H1 (cell line): ENCODE results near the gene KLHL36. TPM values are rescaled to one million over a fixed set of nuclear protein-coding genes. Genes with fewer than 3 reads are reported as not detected.

ENCODE experiments used
- CTCF ChIA-PET: fragments of 300-600 bp; sonication (Branson Sonifier 250); formaldehyde crosslinking; loops from one replicate; lab custom pipeline; 2021; ENCODE audit not compliant: partially characterized antibody; lab: Charles Lee
- POLR2A ChIA-PET: fragments of 300-600 bp; sonication (Branson Sonifier 250); formaldehyde crosslinking; loops from one replicate; lab custom pipeline; 2021; ENCODE audit warnings: inconsistent platforms; ENCODE audit not compliant: partially characterized antibody; lab: Charles Lee
- DNase-seq, 2 experiments: peaks; one replicate each; pipeline versions ENCODE4 v3.0.0 to v3.0.0-alpha.2; 2010 to 2022; ENCODE audit warnings: low spot score in 2 of 2, low read depth in 1 of 2, mixed read lengths in 1 of 2
- FAIRE-seq: peaks from 2 replicates; lab custom pipeline; 2011; peaks lifted over from hg19 to GRCh38; lab: Jason Lieb, UNC
- H2AFZ ChIP-seq: 2 replicates; pipeline ENCODE4 v1.8.1; 2012; ENCODE audit warnings: low read length, inconsistent platforms
- H2AK5ac ChIP-seq: 2 replicates; pipeline ENCODE4 v1.6.1; 2013; ENCODE audit warnings: low read depth, low read length
- H2BK120ac ChIP-seq: replicated peaks from 2 replicates; pipeline ENCODE3; 2013; ENCODE audit warnings: low read depth, low read length, inconsistent platforms
- H2BK12ac ChIP-seq: 2 replicates; pipeline ENCODE4 v1.6.1; 2013; ENCODE audit warnings: low read depth, low read length
- H2BK15ac ChIP-seq: 2 replicates; pipeline ENCODE4 v1.6.1; 2013; ENCODE audit warnings: low read length
- H2BK20ac ChIP-seq: 2 replicates; pipeline ENCODE4 v1.6.1; 2013; ENCODE audit warnings: low read length
- H2BK5ac ChIP-seq: 2 replicates; pipeline ENCODE4 v1.6.1; 2013; ENCODE audit warnings: low read depth, low read length
- H3K14ac ChIP-seq: 2 replicates; pipeline ENCODE4 v1.6.1; 2013; ENCODE audit warnings: inconsistent platforms; ENCODE audit not compliant: insufficient read length
- H3K18ac ChIP-seq: 2 replicates; pipeline ENCODE4 v1.6.1; 2013; ENCODE audit warnings: low read length; ENCODE audit errors: extremely low read depth
- H3K23ac ChIP-seq: 2 replicates; pipeline ENCODE4 v1.6.1; 2013; ENCODE audit warnings: inconsistent platforms; ENCODE audit not compliant: insufficient read length
- H3K23me2 ChIP-seq: 2 replicates; pipeline ENCODE4 v1.6.1; 2013; ENCODE audit warnings: low read depth, low read length
- H3K27ac ChIP-seq: 2 replicates; pipeline ENCODE4 v1.6.1; 2011; ENCODE audit warnings: low read depth, low read length, inconsistent platforms
- H3K27me3 ChIP-seq, 4 experiments: replicated peaks in 1 of 4; 1 replicate in 1 of 4; 2 replicates in 3 of 4; pipeline versions ENCODE4 v1.6.1 to v1.8.1; 2011 to 2013; ENCODE audit warnings: low read length in 3 of 4, mild to moderate bottlenecking in 3 of 4, inconsistent platforms in 2 of 4, mixed read lengths in 2 of 4, moderate library complexity in 1 of 4; ENCODE audit not compliant: control insufficient read depth in 3 of 4, insufficient read depth in 3 of 4; ENCODE audit errors: extremely low read depth in 1 of 4
- H3K36me3 ChIP-seq, 4 experiments: 2 replicates each; pipeline versions ENCODE4 v1.6.1 to v1.8.1; 2011 to 2013; ENCODE audit warnings: mild to moderate bottlenecking in 4 of 4, low read length in 3 of 4, moderate library complexity in 2 of 4, control low read depth in 1 of 4, inconsistent platforms in 1 of 4; ENCODE audit not compliant: insufficient read depth in 4 of 4, control insufficient read depth in 2 of 4
- H3K4ac ChIP-seq: replicated peaks from 2 replicates; pipeline ENCODE3; 2013; ENCODE audit warnings: low read length, low read depth, mixed read lengths, inconsistent platforms; ENCODE audit not compliant: insufficient read length
- H3K4me1 ChIP-seq, 4 experiments: replicated peaks in 1 of 4; 1 replicate in 1 of 4; 2 replicates in 3 of 4; pipeline versions ENCODE4 v1.6.1 to v1.8.1; 2011 to 2013; ENCODE audit warnings: low read length in 3 of 4, inconsistent platforms in 2 of 4, mixed read lengths in 1 of 4; ENCODE audit not compliant: insufficient read depth in 4 of 4, control insufficient read depth in 3 of 4
- H3K4me2 ChIP-seq, 2 experiments: 2 replicates each; pipeline versions ENCODE4 v1.6.1 to v1.8.1; 2011 to 2013; ENCODE audit warnings: low read depth in 2 of 2, low read length in 2 of 2, control low read depth in 1 of 2, inconsistent platforms in 1 of 2, mild to moderate bottlenecking in 1 of 2; ENCODE audit not compliant: insufficient read depth in 1 of 2
- H3K4me3 ChIP-seq, 4 experiments: fragments of 200-600, 300-600 bp in 1 of 4; sonication (generic), shearing (Covaris generic), sonication (Bioruptor Twin) in 1 of 4; 2 replicates each; pipeline versions ENCODE4 v1.5.1 to v1.8.1; 2011 to 2016; ENCODE audit warnings: low read length in 4 of 4, low read depth in 3 of 4, control low read depth in 2 of 4, inconsistent platforms in 2 of 4, mild to moderate bottlenecking in 2 of 4, mixed read lengths in 1 of 4, moderate library complexity in 1 of 4; ENCODE audit not compliant: insufficient read depth in 2 of 4; ENCODE audit errors: extremely low read depth in 1 of 4
- H3K56ac ChIP-seq: replicated peaks from 2 replicates; pipeline ENCODE3; 2013; ENCODE audit warnings: low read depth, mild to moderate bottlenecking, mixed read lengths, low read length, inconsistent platforms; ENCODE audit not compliant: insufficient read length
- H3K79me1 ChIP-seq: 2 replicates; pipeline ENCODE4 v1.6.1; 2013; ENCODE audit warnings: low read depth, low read length, control low read depth
- H3K79me2 ChIP-seq, 2 experiments: 2 replicates each; pipeline versions ENCODE4 v1.6.1 to v1.8.1; 2012 to 2013; ENCODE audit warnings: low read length in 2 of 2, mild to moderate bottlenecking in 2 of 2, inconsistent platforms in 1 of 2; ENCODE audit not compliant: insufficient read depth in 2 of 2, control insufficient read depth in 1 of 2
- H3K9ac ChIP-seq, 4 experiments: replicated peaks in 1 of 4; 1 replicate in 1 of 4; 2 replicates in 3 of 4; pipeline versions ENCODE4 v1.6.1 to v1.8.1; 2011 to 2013; ENCODE audit warnings: low read depth in 3 of 4, low read length in 3 of 4, control low read depth in 2 of 4, mild to moderate bottlenecking in 2 of 4, moderate library complexity in 2 of 4, inconsistent platforms in 1 of 4; ENCODE audit errors: extremely low read depth in 1 of 4
- H3K9me3 ChIP-seq, 2 experiments: 2 replicates each; pipeline versions ENCODE4 v1.6.1 to v1.8.1; 2012 to 2013; ENCODE audit warnings: mild to moderate bottlenecking in 2 of 2, moderate library complexity in 2 of 2, control low read depth in 1 of 2, inconsistent platforms in 1 of 2, low read depth in 1 of 2, low read length in 1 of 2, mixed read lengths in 1 of 2; ENCODE audit not compliant: insufficient read depth in 2 of 2
- H4K20me1 ChIP-seq, 2 experiments: replicated peaks in 1 of 2; 2 replicates each; pipeline versions ENCODE3 to v1.8.1; 2011 to 2013; ENCODE audit warnings: inconsistent platforms in 2 of 2, low read length in 2 of 2, mild to moderate bottlenecking in 1 of 2; ENCODE audit not compliant: insufficient read depth in 2 of 2, control insufficient read depth in 1 of 2
- H4K5ac ChIP-seq: 2 replicates; pipeline ENCODE4 v1.6.1; 2013; ENCODE audit warnings: low read length, low read depth, mixed read lengths, inconsistent platforms; ENCODE audit not compliant: insufficient read length
- H4K8ac ChIP-seq: 2 replicates; pipeline ENCODE4 v1.8.0; 2013; ENCODE audit warnings: mild to moderate bottlenecking, moderate library complexity, low read length, inconsistent platforms; ENCODE audit not compliant: insufficient read depth; ENCODE audit errors: extremely low read depth
- H4K91ac ChIP-seq: replicated peaks from 2 replicates; pipeline ENCODE3; 2013; ENCODE audit warnings: low read length, mixed read lengths, inconsistent platforms; ENCODE audit not compliant: insufficient read length
- EP300 ChIP-seq, 2 experiments: IDR thresholded peaks; 1 replicate in 1 of 2; 2 replicates in 1 of 2; pipeline ENCODE4 v1.6.1; 2011 to 2012; ENCODE audit warnings: low read depth in 2 of 2, low read length in 2 of 2, mild to moderate bottlenecking in 2 of 2, borderline replicate concordance in 1 of 2, inconsistent platforms in 1 of 2, moderate library complexity in 1 of 2
- SIX5 ChIP-seq: IDR thresholded peaks from 2 replicates; pipeline ENCODE4 v1.6.1; 2011; ENCODE audit warnings: mild to moderate bottlenecking, low read depth, low read length
- WGBS, 2 experiments: shearing (Covaris generic) in 1 of 2; methylation state at CpG; one replicate each; pipeline versions ENCODE4 v1.1.6 to v1.1.7; 2013 to 2015; ENCODE audit warnings: low lambda C conversion rate in 2 of 2, mixed read lengths in 2 of 2, inconsistent platforms in 1 of 2, low coverage in 1 of 2, missing lambda C conversion rate in 1 of 2; ENCODE audit not compliant: insufficient replicate concordance in 2 of 2, insufficient coverage in 1 of 2, insufficient read length in 1 of 2; ENCODE audit errors: extremely low coverage in 1 of 2, missing lambda C conversion rate in 1 of 2; 5-methylcytosine and 5-hydroxymethylcytosine counted together
- polyA plus RNA-seq, 7 experiments: library from polyadenylated mRNA; depleted of rRNA in 3 of 7; stranded (reverse) in 5 of 7; unstranded in 2 of 7; fragments of >200 nt in 5 of 7; fragments of 200-250 nt in 2 of 7; gene quantifications; 1 replicate in 5 of 7; 2 replicates in 1 of 7; 4 replicates in 1 of 7; pipeline versions ENCODE4 v1.2.1 to v1.2.3, GENCODE V29; 2011 to 2013; ENCODE audit warnings: missing spikeins in 2 of 7, mixed read lengths in 2 of 7
- total RNA-seq: library from RNA; stranded (reverse); fragmentation: NEBNext Ultra II Directional; extraction: Animal tissue kit (Norgen Biotek cat#: 25700); gene quantifications from 2 replicates; pipeline ENCODE4 v1.2.1, GENCODE V29; 2021

The KLHL36 gene
- total and polyA plus RNA-seq, 2 of the 8 experiments (the other 6 are each of a cell fraction or from before 2014, with no cell fraction given), result 22.9 to 33.6 TPM

- peaks cover 10% of the 10 kb centered on the region for H3K79me1 ChIP-seq
- POLR2A ChIA-PET, result interaction anchor here (2.6 kb wide), 1 partner anchor 10 kb away, joined by 10 read pairs; the partner anchor contains the start of gene COTL1
- CTCF ChIA-PET, result interaction anchor here (0.8 to 2.3 kb wide), 7 partner anchors 8 to 123 kb away, joined by 3 to 8 read pairs (median 4); no protein-coding TSS in a partner anchor
Observed at GRCh38 chr16:84607061-84607460, 41.2 kb upstream of the KLHL36 start.

More at GRCh38 chr16:84607061-84607460, 41.2 kb upstream of the KLHL36 start:
- H3K18ac ChIP-seq, result no peak overlapping the region
- H4K8ac ChIP-seq, result no peak overlapping the region
- H3K79me2 ChIP-seq, result peaks cover 0 to 76% of the 10 kb centered on the region in 2 experiments; a peak in 3 of 4 replicates
- no peak overlapping the region for H2AFZ ChIP-seq
- no peak overlapping the region for H3K4me3 ChIP-seq
- H2BK5ac ChIP-seq, result no peak overlapping the region; the same call in 1 of the 2 replicates
- no peak overlapping the region for H2AK5ac ChIP-seq
- peaks cover 0 to 19% (median 16%) of the 10 kb centered on the region in 4 experiments; a peak in 6 of 7 replicates for H3K4me1 ChIP-seq
- no peak overlapping the region for H4K5ac ChIP-seq
- DNase-seq (no peak), FAIRE-seq (no peak)
- no peak overlapping the region for H3K4ac ChIP-seq
- H3K23ac ChIP-seq, result no peak overlapping the region
- H3K27ac ChIP-seq, result no peak overlapping the region
- no peaks in the 10 kb centered on the region for H3K27me3 ChIP-seq
- no peak overlapping the region for H2BK120ac ChIP-seq
- H3K56ac ChIP-seq, result no peak overlapping the region
- no peak overlapping the region for H4K91ac ChIP-seq
- H3K9me3 ChIP-seq, result peaks cover 3 to 7% of the 10 kb centered on the region in 2 experiments; a peak in 2 of 4 replicates
- 0 out of 2 replicates have a peak, but pooled peaks cover 2% of the 10 kb centered on the region for H3K23me2 ChIP-seq
- no peak overlapping the region for H3K9ac ChIP-seq
- whole genome bisulfite sequencing, 2 experiments, result 89% methylated on average over 13 of the region's 13 CpGs; no CpG with 5 or more reads in 1 of the 2 experiments
- peaks cover 0 to 3% (median 0%) of the 10 kb centered on the region in 4 experiments; a peak in 1 of 8 replicates for H3K36me3 ChIP-seq
- no peak overlapping the region for H2BK20ac ChIP-seq
- no peak overlapping the region for H3K4me2 ChIP-seq
- no peak overlapping the region for H2BK12ac ChIP-seq
- no peak overlapping the region for H3K14ac ChIP-seq
- peaks cover 8 to 16% of the 10 kb centered on the region in 2 experiments for H4K20me1 ChIP-seq
- TF ChIP-seq SIX5 (no peak), EP300 (IDR thresholded peaks at IDR 0.05; ENCODE audit: borderline replicate concordance in 1 of 2, low read depth in 2 of 2, low read length in 2 of 2) (no peak)
- no peak overlapping the region for H2BK15ac ChIP-seq
